Measurements from ENCODE around the gene CLCN7.

CLCN7 gene

DNA sequence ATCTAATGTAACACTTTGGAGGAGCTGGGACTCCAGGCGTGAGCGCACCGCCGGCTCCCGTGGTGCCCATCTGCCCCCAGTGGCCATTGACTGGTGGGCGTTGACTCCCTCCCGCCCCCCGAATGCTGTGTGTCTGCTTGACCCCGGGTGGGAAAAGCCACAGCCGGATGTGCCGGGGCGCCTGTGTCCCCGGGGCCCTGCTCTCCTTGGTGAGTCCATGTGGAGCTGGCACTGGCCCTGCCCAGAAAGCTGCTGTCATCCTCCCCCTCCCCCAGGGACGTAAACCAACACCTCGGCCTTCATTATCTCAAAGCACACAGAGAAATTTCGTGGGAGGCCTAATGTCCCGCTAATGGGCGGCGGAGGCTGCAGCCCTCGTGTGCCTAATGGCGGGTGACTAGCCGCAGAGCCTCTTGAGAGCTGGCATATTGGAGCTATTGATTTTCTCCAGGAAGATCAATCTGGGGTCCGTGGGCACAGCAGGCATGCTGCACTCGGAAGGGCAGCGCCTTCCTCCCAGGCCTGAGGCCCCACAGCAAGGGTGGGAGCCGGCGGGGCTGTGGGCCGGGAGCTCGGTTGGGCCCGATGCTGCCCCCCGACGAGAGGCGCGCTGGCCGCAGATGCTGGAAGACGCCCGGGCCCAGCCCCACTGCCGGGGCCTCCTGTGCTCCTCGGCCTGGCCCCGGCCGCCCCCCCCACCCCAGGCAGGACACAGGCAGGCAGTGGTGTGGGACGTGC lies 47.9 kb downstream of the CLCN7 start:
- no peak overlapping the region for H3K4me3 ChIP-seq (ENCODE audit: low read length)
- TF ChIP-seq ZNF274 (IDR thresholded peaks at IDR 0.05; ENCODE audit: low read depth, low read length): no peak

DNA sequence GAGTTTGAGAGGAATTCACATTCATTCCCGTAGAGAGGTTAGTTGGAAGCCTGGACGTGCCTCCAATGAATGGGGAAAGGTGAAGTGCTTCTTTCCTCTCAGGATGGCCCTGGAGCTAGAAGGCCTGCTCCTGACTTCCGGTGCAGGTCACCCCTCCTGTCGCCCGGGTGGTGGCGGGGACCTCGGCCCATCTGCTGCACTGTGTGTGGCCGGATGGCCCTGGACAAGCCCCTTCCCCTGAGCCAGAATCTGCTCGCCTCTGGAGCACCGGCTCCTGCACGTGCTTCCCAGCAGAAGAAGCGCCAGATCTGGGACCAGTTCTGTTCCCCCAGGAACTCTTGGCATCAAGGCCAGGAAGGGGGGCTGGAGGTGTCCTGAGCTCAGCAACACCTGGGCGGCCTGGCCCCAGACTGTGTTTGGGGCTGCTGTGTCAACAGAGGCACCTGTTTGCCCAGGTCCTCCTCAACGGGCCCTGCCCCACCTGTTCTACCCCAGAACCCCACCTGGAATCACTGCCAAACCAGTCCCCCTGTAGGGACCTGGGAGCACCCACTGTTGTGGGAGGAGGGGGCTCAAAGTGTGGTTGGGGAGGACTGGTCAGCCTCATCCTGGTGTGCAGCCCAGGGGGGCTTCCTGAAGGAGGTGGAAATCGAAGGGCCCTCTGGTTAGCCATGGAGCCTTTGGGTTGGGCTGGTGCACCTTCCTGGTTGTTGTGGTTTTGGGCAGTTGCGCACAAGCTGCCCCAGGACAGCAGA lies 49.0 kb downstream of the CLCN7 start:
- no peak overlapping the region for H3K4me3 ChIP-seq (ENCODE audit: low read length)
- no peak for TF ChIP-seq ZNF274 (IDR thresholded peaks at IDR 0.05; ENCODE audit: low read depth, low read length)

DNA sequence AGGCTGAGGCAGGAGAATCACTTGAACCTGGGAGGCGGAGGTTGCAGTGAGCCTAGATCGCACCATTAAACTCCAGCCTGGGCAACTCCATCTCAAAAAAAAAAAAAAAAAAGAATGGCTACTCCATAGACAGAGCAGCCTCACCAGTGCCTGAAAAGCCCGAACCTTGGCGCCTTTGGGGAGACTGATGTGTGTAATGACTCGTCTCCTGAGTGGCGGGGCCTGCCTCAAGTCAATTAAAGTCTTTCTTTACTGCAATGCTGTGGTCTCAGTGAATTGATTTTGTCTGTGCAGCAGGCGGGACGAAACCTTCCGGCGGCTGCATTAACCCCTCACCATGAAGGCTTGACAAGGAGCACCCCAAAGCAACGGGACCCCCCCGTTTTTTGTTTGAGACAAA lies 50.8 kb downstream of the CLCN7 start:
- no peak overlapping the region for H3K4me3 ChIP-seq (ENCODE audit: low read length)
- no peak for TF ChIP-seq ZNF274 (IDR thresholded peaks at IDR 0.05; ENCODE audit: low read depth, low read length)

GRCh38 chr16:1422076-1422475 lies 52.8 kb downstream of the CLCN7 start:
- no peak overlapping the region for H3K4me3 ChIP-seq (ENCODE audit: low read length)
- no peak for TF ChIP-seq ZNF274 (IDR thresholded peaks at IDR 0.05; ENCODE audit: low read depth, low read length)

- TF ChIP-seq ZNF274 (IDR thresholded peaks at IDR 0.05; ENCODE audit: low read depth, low read length): no peak
- H3K4me3 ChIP-seq (ENCODE audit: low read length): peak overlapping the region; percentile 93
These were observed 54.7 kb downstream of the CLCN7 start for GRCh38 chr16:1420111-1420539.

- TF ChIP-seq ZNF274 (IDR thresholded peaks at IDR 0.05; ENCODE audit: low read depth, low read length): no peak
- no peak overlapping the region for H3K4me3 ChIP-seq (ENCODE audit: low read length)
These were observed 58.3 kb downstream of the CLCN7 start for GRCh38 chr16:1416521-1416941.

DNA sequence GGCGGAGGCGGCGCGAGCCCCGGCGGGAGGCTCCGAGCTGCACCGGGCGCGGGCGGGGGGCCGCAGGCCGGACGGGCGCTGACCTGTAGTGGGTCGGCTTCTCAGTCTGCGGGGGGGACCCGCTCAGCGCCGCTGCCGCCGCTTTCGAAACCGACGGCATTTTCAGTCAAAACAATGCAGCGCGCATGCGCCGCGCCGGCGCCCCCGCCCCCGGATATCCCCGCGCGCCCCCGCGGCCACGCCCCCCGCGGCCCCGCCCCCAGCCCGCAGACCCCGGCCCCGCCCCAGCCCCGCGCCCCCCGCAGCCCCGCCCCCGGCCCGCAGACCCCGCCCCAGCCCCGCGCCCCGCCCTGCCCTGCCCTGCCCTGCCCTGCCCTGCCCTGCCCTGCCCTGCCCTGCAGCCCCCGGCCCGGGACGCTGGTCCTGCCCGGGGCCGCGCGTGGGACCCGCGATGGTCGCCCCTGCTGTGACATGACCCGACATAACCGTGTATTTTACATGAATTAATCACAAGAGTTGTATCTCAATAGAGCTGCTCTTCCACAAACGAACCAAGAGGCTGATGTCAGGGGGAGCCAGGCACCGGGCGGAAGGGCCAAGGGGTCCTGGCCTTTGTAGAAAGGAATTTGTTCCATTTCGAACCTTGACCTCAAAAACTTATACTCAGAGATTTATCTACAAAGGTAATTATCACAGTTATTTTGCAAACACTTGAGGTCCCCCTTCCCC lies 60.1 kb downstream of the CLCN7 start, which contains the start of gene UNKL:
Gene UNKL (minus strand): TSS at position 173 of the 729 bp plus-strand sequence. CDS start 13 bp downstream, at position 160.
- TF ChIP-seq ZNF274 (IDR thresholded peaks at IDR 0.05; ENCODE audit: low read depth, low read length): no peak
- H3K4me3 ChIP-seq (ENCODE audit: low read length): peak within 1 kb of the TSS; percentile 90

GRCh38 chr16:1413684-1414531 lies 60.9 kb downstream of the CLCN7 start:
- H3K4me3 ChIP-seq (ENCODE audit: low read length): peak overlapping the region; percentile 90

GRCh38 chr16:1412847-1413246 lies 62.0 kb downstream of the CLCN7 start:
- no peak for TF ChIP-seq ZNF274 (IDR thresholded peaks at IDR 0.05; ENCODE audit: low read depth, low read length)
- no peak overlapping the region for H3K4me3 ChIP-seq (ENCODE audit: low read length)

More at GRCh38 chr16:1413684-1414531, 60.9 kb downstream of the CLCN7 start:
- no peak for TF ChIP-seq ZNF274 (IDR thresholded peaks at IDR 0.05; ENCODE audit: low read depth, low read length)

DNA sequence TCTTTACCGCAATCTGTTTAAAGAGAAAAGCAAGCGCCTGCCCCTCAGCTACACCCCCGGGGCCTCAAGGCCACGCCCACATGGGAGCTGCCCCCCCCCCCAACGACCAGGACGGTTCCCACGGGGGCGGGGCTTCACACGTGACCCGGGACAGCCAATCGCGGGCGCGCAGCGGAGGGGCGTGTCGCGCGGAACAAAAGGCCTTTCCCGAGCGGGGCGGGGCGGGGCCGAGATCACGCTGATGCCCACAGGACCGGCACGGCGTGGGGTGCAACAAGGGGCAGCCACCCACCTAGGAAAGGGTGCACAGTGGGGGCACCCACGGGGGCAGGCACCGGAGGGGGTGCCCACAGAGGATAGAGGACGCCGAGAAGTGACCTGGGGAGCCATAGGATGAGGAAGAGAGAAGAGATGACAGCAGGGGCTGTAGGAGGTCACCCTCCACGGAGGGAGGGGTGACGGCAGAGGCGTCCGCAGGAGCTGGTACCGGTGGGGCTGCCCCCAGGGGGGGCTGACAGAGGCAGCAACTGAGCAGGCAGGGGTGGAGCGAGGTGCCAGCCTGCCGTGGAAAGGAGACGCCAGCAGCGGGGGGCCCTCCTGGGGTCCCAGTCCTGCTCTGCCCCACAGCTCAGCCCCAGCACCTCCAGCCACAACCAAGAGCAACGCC lies 66.5 kb downstream of the CLCN7 start:
- no peak for TF ChIP-seq ZNF274 (IDR thresholded peaks at IDR 0.05; ENCODE audit: low read depth, low read length)
- H3K4me3 ChIP-seq (ENCODE audit: low read length): peak overlapping the region; percentile 59; the same call in 1 of the 2 replicates

- TF ChIP-seq ZNF274 (IDR thresholded peaks at IDR 0.05; ENCODE audit: low read depth, low read length): no peak
- H3K4me3 ChIP-seq (ENCODE audit: low read length): no peak overlapping the region
These were observed 67.1 kb downstream of the CLCN7 start for GRCh38 chr16:1407753-1408152.

- no peak for TF ChIP-seq ZNF274 (IDR thresholded peaks at IDR 0.05; ENCODE audit: low read depth, low read length)
- no peak overlapping the region for H3K4me3 ChIP-seq (ENCODE audit: low read length)
These were observed 71.1 kb downstream of the CLCN7 start for GRCh38 chr16:1403733-1404132.

- no peak for TF ChIP-seq ZNF274 (IDR thresholded peaks at IDR 0.05; ENCODE audit: low read depth, low read length)
- no peak overlapping the region for H3K4me3 ChIP-seq (ENCODE audit: low read length)
These were observed 71.8 kb downstream of the CLCN7 start for GRCh38 chr16:1403036-1403435.
